ENCODE data around the gene ASB14. TPM values are rescaled to one million over a fixed set of nuclear protein-coding genes. Genes with fewer than 3 reads are reported as not detected.

Gene ASB14
- total RNA-seq, 1 experiment from 2014 or later: not detected

Other genes with a start within 250 kb of the ASB14 start
- gene SPATA12, start 232.0 kb downstream of the ASB14 start, total RNA-seq (2014; rRNA removed; shearing (Covaris generic); ENCODE audit: low replicate concordance): 0.43 and 1.0 TPM in 2 replicates
- 0.81 and 2.6 TPM in 2 replicates for gene IL17RD, start 127.3 kb downstream of the ASB14 start, total RNA-seq (2014; rRNA removed; shearing (Covaris generic); ENCODE audit: low replicate concordance)
- 0.84 and 1.7 TPM in 2 replicates for gene HESX1, start 92.7 kb downstream of the ASB14 start, total RNA-seq (2014; rRNA removed; shearing (Covaris generic); ENCODE audit: low replicate concordance)
- 24.4 and 29.3 TPM in 2 replicates for gene APPL1, start 65.0 kb downstream of the ASB14 start, total RNA-seq (2014; rRNA removed; shearing (Covaris generic); ENCODE audit: low replicate concordance)

Measured in Caki2 (cell line).